DOHH2 (cell line): ENCODE results near the gene FAM151A.

Source experiments
- H3F3A ChIP-seq: fragments of 200-600 bp; sonication (generic), shearing (Covaris generic); 2 replicates; pipeline ENCODE4 v1.6.0; 2016; ENCODE audit warnings: antibody characterized with exemption, mild to moderate bottlenecking; ENCODE audit not compliant: control insufficient read depth, insufficient read depth
- H3K27ac ChIP-seq: fragments of 200-600 bp; sonication (generic); 2 replicates; pipeline ENCODE4 v1.5.1; 2014; ENCODE audit warnings: low read depth, mild to moderate bottlenecking, low read length, moderate library complexity
- H3K27me3 ChIP-seq: fragments of 200-600 bp; sonication (generic); 2 replicates; pipeline ENCODE4 v1.6.1; 2014; ENCODE audit warnings: mild to moderate bottlenecking, low read length, mixed read lengths; ENCODE audit not compliant: control insufficient read depth
- H3K36me3 ChIP-seq: fragments of 200-600 bp; sonication (generic); 2 replicates; pipeline ENCODE4 v1.6.1; 2014; ENCODE audit warnings: mild to moderate bottlenecking, low read length, moderate library complexity, mixed read lengths; ENCODE audit not compliant: control insufficient read depth
- H3K4me1 ChIP-seq: fragments of 200-600 bp; sonication (generic); 2 replicates; pipeline ENCODE4 v1.6.1; 2014; ENCODE audit warnings: mild to moderate bottlenecking, low read length, mixed read lengths; ENCODE audit not compliant: control insufficient read depth
- H3K4me2 ChIP-seq: fragments of 200-600 bp; sonication (generic); 2 replicates; pipeline ENCODE4 v1.6.0; 2014; ENCODE audit warnings: mild to moderate bottlenecking, low read length, moderate library complexity
- H3K4me3 ChIP-seq: fragments of 200-600 bp; sonication (generic); 2 replicates; pipeline ENCODE4 v1.5.1; 2014; ENCODE audit warnings: mild to moderate bottlenecking, low read length, mixed read lengths
- H3K79me2 ChIP-seq: fragments of 200-600 bp; sonication (generic); 2 replicates; pipeline ENCODE4 v1.6.1; 2014; ENCODE audit warnings: mild to moderate bottlenecking, low read length, mixed read lengths; ENCODE audit not compliant: control insufficient read depth
- H3K9me2 ChIP-seq: fragments of 200-600 bp; sonication (generic); replicated peaks from 2 replicates; pipeline ENCODE4 v1.6.1; 2014; ENCODE audit warnings: mild to moderate bottlenecking, low read length, mixed read lengths; ENCODE audit not compliant: control insufficient read depth
- H3K9me3 ChIP-seq: fragments of 200-600 bp; sonication (generic); 2 replicates; pipeline ENCODE4 v1.6.1; 2014; ENCODE audit warnings: antibody characterized with exemption, low read length, mixed read lengths; ENCODE audit not compliant: control insufficient read depth, insufficient read depth
- H4K20me1 ChIP-seq: fragments of 200-600 bp; sonication (generic); 2 replicates; pipeline ENCODE4 v1.6.0; 2014; ENCODE audit warnings: low read depth, mild to moderate bottlenecking, antibody characterized with exemption, low read length, moderate library complexity; ENCODE audit not compliant: control insufficient read depth, insufficient read depth
- CTCF ChIP-seq: fragments of 200-600 bp; sonication (generic); IDR thresholded peaks from one replicate; pipeline ENCODE4 v1.5.1; 2014; ENCODE audit warnings: antibody characterized with exemption, mild to moderate bottlenecking, low read depth, low read length; ENCODE audit not compliant: poor library complexity, severe bottlenecking
- EZH2phosphoT487 ChIP-seq: fragments of 200-600 bp; sonication (generic); IDR thresholded peaks from 2 replicates; pipeline ENCODE4 v1.6.1; 2017; ENCODE audit warnings: borderline replicate concordance, mild to moderate bottlenecking, antibody characterized with exemption, low read length, moderate library complexity, mixed read lengths

The FAM151A gene

GRCh38 chr1:54653036-54653435 is 29.7 kb upstream of the FAM151A start:
- Histone ChIP-seq H3K4me3 (no peak overlapping the region), H3K36me3 (no peaks in the 10 kb centered on the region), H3K4me2 (no peak overlapping the region), H3K4me1 (no peaks in the 10 kb centered on the region), H3K27ac (no peak overlapping the region), H3K27me3 (no peaks in the 10 kb centered on the region), H3K9me3 (peaks cover 2% of the 10 kb centered on the region), H3K79me2 (no peaks in the 10 kb centered on the region), H3F3A (no peaks in the 10 kb centered on the region), H4K20me1 (no peaks in the 10 kb centered on the region), H3K9me2 (no peaks in the 10 kb centered on the region)
- TF ChIP-seq EZH2phosphoT487 (no peak), CTCF (no peak)

- TF ChIP-seq CTCF (no peak), EZH2phosphoT487 (no peak)
- H3K36me3 ChIP-seq = no peaks in the 10 kb centered on the region
- no peak overlapping the region for H3K27ac ChIP-seq
- no peak overlapping the region for H3K4me3 ChIP-seq
- no peaks in the 10 kb centered on the region for H3F3A ChIP-seq
- H3K9me2 ChIP-seq = no peaks in the 10 kb centered on the region
- no peaks in the 10 kb centered on the region for H3K4me1 ChIP-seq
- H3K9me3 ChIP-seq = no peaks in the 10 kb centered on the region
- no peaks in the 10 kb centered on the region for H3K79me2 ChIP-seq
- H4K20me1 ChIP-seq = no peaks in the 10 kb centered on the region
- no peak overlapping the region for H3K4me2 ChIP-seq
- no peaks in the 10 kb centered on the region for H3K27me3 ChIP-seq
These were observed 28.8 kb upstream of the FAM151A start for GRCh38 chr1:54652168-54652567.

GRCh38 chr1:54651608-54652007 is 28.3 kb upstream of the FAM151A start:
- no peaks in the 10 kb centered on the region for H3K36me3 ChIP-seq
- no peaks in the 10 kb centered on the region for H3K4me1 ChIP-seq
- no peaks in the 10 kb centered on the region for H3K27me3 ChIP-seq
- no peaks in the 10 kb centered on the region for H3K9me3 ChIP-seq
- H3K4me2 ChIP-seq = no peak overlapping the region
- no peaks in the 10 kb centered on the region for H3K9me2 ChIP-seq
- no peak for TF ChIP-seq EZH2phosphoT487
- no peak for TF ChIP-seq CTCF
- H3K27ac ChIP-seq = no peak overlapping the region
- no peaks in the 10 kb centered on the region for H3F3A ChIP-seq
- H3K4me3 ChIP-seq = no peak overlapping the region
- no peaks in the 10 kb centered on the region for H3K79me2 ChIP-seq
- no peaks in the 10 kb centered on the region for H4K20me1 ChIP-seq

- Histone ChIP-seq H3K4me1 (no peaks in the 10 kb centered on the region), H3K9me2 (no peaks in the 10 kb centered on the region), H3K9me3 (no peaks in the 10 kb centered on the region), H3K27me3 (no peaks in the 10 kb centered on the region), H3K79me2 (no peaks in the 10 kb centered on the region), H4K20me1 (no peaks in the 10 kb centered on the region), H3K36me3 (no peaks in the 10 kb centered on the region), H3K27ac (no peak overlapping the region), H3K4me2 (no peak overlapping the region), H3K4me3 (no peak overlapping the region), H3F3A (no peaks in the 10 kb centered on the region)
- TF ChIP-seq EZH2phosphoT487 = no peak
These were observed 27.1 kb upstream of the FAM151A start for GRCh38 chr1:54650417-54650816.
